Measurements from ENCODE around the gene CD52. TPM values are rescaled to one million over a fixed set of nuclear protein-coding genes. Genes with fewer than 3 reads are reported as not detected.

CD52 gene
- total RNA-seq, 1 donor from 2014 or later: 7.3 TPM

- Mint-ChIP-seq H3K4me3 (no peak overlapping the region), H3K27me3 (ENCODE audit: insufficient read depth, low read depth) (peaks cover 15% of the 10 kb centered on the region), H3K9me3 (peaks cover 5% of the 10 kb centered on the region), H3K36me3 (no peaks in the 10 kb centered on the region), H3K27ac (no peak overlapping the region), H3K4me1 (peaks cover 12% of the 10 kb centered on the region)
- TF ChIP-seq EZH2phosphoT487 (IDR thresholded peaks at IDR 0.05) (no peak), CTCF (IDR thresholded peaks at IDR 0.05) (no peak), EZH2 (IDR thresholded peaks at IDR 0.05) (no peak)
- Histone ChIP-seq H3K27ac (no peak overlapping the region), H3K4me1 (no peaks in the 10 kb centered on the region), H3F3A (ENCODE audit: low read depth) (no peaks in the 10 kb centered on the region), H4K20me1 (ENCODE audit: low read depth) (no peaks in the 10 kb centered on the region), H3K4me2 (no peak overlapping the region), H3K79me2 (ENCODE audit: low read depth) (no peaks in the 10 kb centered on the region), H3K4me3 (no peak overlapping the region), H3K9me3 (ENCODE audit: low read depth) (no peaks in the 10 kb centered on the region), H3K27me3 (peaks cover 33% of the 10 kb centered on the region), H2AFZ (replicated peaks) (no peak overlapping the region), H3K9ac (no peak overlapping the region), H3K36me3 (no peaks in the 10 kb centered on the region)
- DNase-seq (ENCODE audit: low spot score): no peak
These were observed 49.7 kb downstream of the CD52 start for GRCh38 chr1:26367441-26367840.

GRCh38 chr1:26368006-26368405 lies 50.2 kb downstream of the CD52 start:
- Histone ChIP-seq H3K9me3 (ENCODE audit: low read depth) (no peaks in the 10 kb centered on the region), H2AFZ (replicated peaks) (no peak overlapping the region), H3F3A (ENCODE audit: low read depth) (no peaks in the 10 kb centered on the region), H3K79me2 (ENCODE audit: low read depth) (no peaks in the 10 kb centered on the region), H4K20me1 (ENCODE audit: low read depth) (no peaks in the 10 kb centered on the region), H3K4me2 (no peak overlapping the region), H3K36me3 (no peaks in the 10 kb centered on the region), H3K27ac (no peak overlapping the region), H3K4me3 (no peak overlapping the region), H3K9ac (no peak overlapping the region), H3K4me1 (no peaks in the 10 kb centered on the region), H3K27me3 (peaks cover 27% of the 10 kb centered on the region)
- no peak overlapping the region for H3K27ac Mint-ChIP-seq
- H3K27me3 Mint-ChIP-seq (ENCODE audit: insufficient read depth, low read depth): peaks cover 15% of the 10 kb centered on the region
- no peak overlapping the region for H3K4me3 Mint-ChIP-seq
- H3K4me1 Mint-ChIP-seq: peaks cover 12% of the 10 kb centered on the region
- no peak for DNase-seq (ENCODE audit: low spot score)
- H3K9me3 Mint-ChIP-seq: peaks cover 5% of the 10 kb centered on the region
- no peaks in the 10 kb centered on the region for H3K36me3 Mint-ChIP-seq
- TF ChIP-seq EZH2phosphoT487 (IDR thresholded peaks at IDR 0.05): no peak
- TF ChIP-seq CTCF (IDR thresholded peaks at IDR 0.05): no peak
- TF ChIP-seq EZH2 (IDR thresholded peaks at IDR 0.05): no peak

GRCh38 chr1:26368486-26368885 lies 50.7 kb downstream of the CD52 start:
- no peaks in the 10 kb centered on the region for H3K79me2 ChIP-seq (ENCODE audit: low read depth)
- no peak overlapping the region for H3K27ac ChIP-seq
- H3K27ac Mint-ChIP-seq: no peak overlapping the region
- no peaks in the 10 kb centered on the region for H4K20me1 ChIP-seq (ENCODE audit: low read depth)
- H3K36me3 ChIP-seq: no peaks in the 10 kb centered on the region
- H3K4me1 ChIP-seq: no peaks in the 10 kb centered on the region
- H3K4me1 Mint-ChIP-seq: peaks cover 10% of the 10 kb centered on the region
- H3K27me3 ChIP-seq: peaks cover 23% of the 10 kb centered on the region
- no peak overlapping the region for H2AFZ ChIP-seq (replicated peaks)
- no peak overlapping the region for H3K4me3 Mint-ChIP-seq
- no peak overlapping the region for H3K4me2 ChIP-seq
- H3K4me3 ChIP-seq: no peak overlapping the region
- no peaks in the 10 kb centered on the region for H3K36me3 Mint-ChIP-seq
- no peak for DNase-seq (ENCODE audit: low spot score)
- H3K9me3 ChIP-seq (ENCODE audit: low read depth): no peaks in the 10 kb centered on the region
- H3K27me3 Mint-ChIP-seq (ENCODE audit: insufficient read depth, low read depth): peaks cover 12% of the 10 kb centered on the region
- peaks cover 5% of the 10 kb centered on the region for H3K9me3 Mint-ChIP-seq
- H3K9ac ChIP-seq: no peak overlapping the region
- TF ChIP-seq EZH2phosphoT487 (IDR thresholded peaks at IDR 0.05) (no peak), CTCF (IDR thresholded peaks at IDR 0.05) (no peak), EZH2 (IDR thresholded peaks at IDR 0.05) (no peak)
- H3F3A ChIP-seq (ENCODE audit: low read depth): no peaks in the 10 kb centered on the region

Other genes starting within 250 kb of the CD52 start
- 11.0 and 12.0 TPM in 2 replicates for gene PDIK1L, start 206.1 kb upstream of the CD52 start, total RNA-seq (ENCODE audit: low replicate concordance)
- gene FAM110D, start 158.9 kb upstream of the CD52 start, total RNA-seq (ENCODE audit: low replicate concordance): 0.28 and 0.50 TPM in 2 replicates
- gene C1orf232, start 149.0 kb upstream of the CD52 start, total RNA-seq (ENCODE audit: low replicate concordance): not detected in 2 replicates
- gene ZNF593, start 148.1 kb upstream of the CD52 start, total RNA-seq (ENCODE audit: low replicate concordance): 3.3 and 13.3 TPM in 2 replicates
- 0.67 and 2.1 TPM in 2 replicates for gene ZNF593OS, start 146.1 kb upstream of the CD52 start, total RNA-seq (ENCODE audit: low replicate concordance)
- gene CNKSR1, start 140.5 kb upstream of the CD52 start, total RNA-seq (ENCODE audit: low replicate concordance): 7.8 and 13.0 TPM in 2 replicates
- 0.40 TPM in 1 of 2 replicates, not detected in the other for gene CATSPER4, start 127.4 kb upstream of the CD52 start, total RNA-seq (ENCODE audit: low replicate concordance)
- gene CEP85, start 83.8 kb upstream of the CD52 start, total RNA-seq (ENCODE audit: low replicate concordance): 41.4 and 54.1 TPM in 2 replicates
- 15.6 and 41.9 TPM in 2 replicates for gene SH3BGRL3, start 37.9 kb upstream of the CD52 start, total RNA-seq (ENCODE audit: low replicate concordance)
- 5.9 and 10.2 TPM in 2 replicates for gene UBXN11, start 11.3 kb upstream of the CD52 start, total RNA-seq (ENCODE audit: low replicate concordance)
- gene CRYBG2, start 36.2 kb downstream of the CD52 start, total RNA-seq (ENCODE audit: low replicate concordance): 3.0 and 6.5 TPM in 2 replicates
- not detected in 2 replicates for gene ZNF683, start 54.8 kb downstream of the CD52 start, total RNA-seq (ENCODE audit: low replicate concordance)
- 1,311 and 1,384 TPM in 2 replicates for gene LIN28A, start 92.9 kb downstream of the CD52 start, total RNA-seq (ENCODE audit: low replicate concordance)
- 30.5 and 43.0 TPM in 2 replicates for gene DHDDS, start 114.4 kb downstream of the CD52 start, total RNA-seq (ENCODE audit: low replicate concordance)
- gene HMGN2, start 154.5 kb downstream of the CD52 start, total RNA-seq (ENCODE audit: low replicate concordance): 831 and 964 TPM in 2 replicates
- 18.7 and 43.9 TPM in 2 replicates for gene RPS6KA1, start 211.8 kb downstream of the CD52 start, total RNA-seq (ENCODE audit: low replicate concordance)

All from neural progenitor cell (in vitro differentiated cells).